SW 1271 (cell line): ENCODE results near the gene CCDC63.

Experiments
- DNase-seq, 2 experiments: peaks; one replicate each; lab custom pipeline; 2025; lab: John Stamatoyannopoulos, UW

CCDC63 gene

DNA sequence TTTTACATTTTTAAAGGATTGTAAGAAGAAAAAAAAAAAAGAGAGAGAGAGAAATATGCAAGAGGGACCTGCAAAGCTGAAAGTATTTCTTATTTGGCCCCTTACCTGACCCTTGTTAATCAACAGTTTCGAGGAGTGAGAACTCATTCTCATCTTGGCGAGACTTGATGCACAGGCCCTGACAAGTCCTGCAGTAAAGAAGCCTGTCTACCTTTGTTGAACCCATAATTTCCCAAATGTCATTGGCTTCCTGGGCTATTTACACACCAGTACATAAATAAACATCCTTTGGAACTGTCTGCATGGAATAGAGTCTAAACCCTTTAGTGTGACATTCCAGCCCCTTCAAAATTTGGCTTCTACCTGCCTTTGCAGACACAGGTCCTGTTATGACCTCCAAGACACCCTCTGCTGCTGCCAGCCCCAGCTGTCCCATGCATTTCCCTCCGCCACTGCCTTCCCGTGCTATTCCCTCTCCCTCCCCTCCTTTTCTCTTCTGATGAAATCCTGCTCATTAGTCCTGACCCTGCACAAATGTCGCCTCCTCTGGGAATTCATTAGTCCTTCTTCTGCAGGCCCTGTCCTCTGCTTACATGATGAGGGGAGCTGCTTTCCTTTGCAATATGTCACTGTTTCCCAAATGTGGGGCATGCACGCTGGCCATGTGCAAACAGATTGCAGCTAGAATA is 38.5 kb downstream of the CCDC63 start:
- DNase-seq, result no peak

GRCh38 chr12:110888256-110888991 is 41.6 kb downstream of the CCDC63 start:
- no peak for DNase-seq

DNA sequence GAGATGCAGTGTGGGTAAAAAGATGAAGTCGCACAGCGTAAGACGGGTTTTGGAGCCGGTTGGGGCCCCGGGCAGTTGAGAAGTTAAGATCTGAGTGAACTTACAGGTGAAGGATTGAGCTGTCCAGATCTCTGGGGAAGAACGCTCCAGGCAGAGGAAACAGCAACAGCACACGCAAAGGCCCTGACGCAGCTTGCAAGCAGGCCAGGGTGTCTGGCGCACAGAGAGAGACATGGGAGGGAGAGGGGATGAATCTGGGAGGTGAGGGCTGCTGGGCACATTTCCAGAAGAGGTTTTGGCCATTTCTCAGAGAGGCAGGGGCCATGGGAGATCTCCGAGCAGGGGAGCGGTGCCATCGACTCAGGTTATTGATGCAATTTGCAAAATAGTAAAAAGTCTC is 42.6 kb downstream of the CCDC63 start:
- no peak for DNase-seq

DNA sequence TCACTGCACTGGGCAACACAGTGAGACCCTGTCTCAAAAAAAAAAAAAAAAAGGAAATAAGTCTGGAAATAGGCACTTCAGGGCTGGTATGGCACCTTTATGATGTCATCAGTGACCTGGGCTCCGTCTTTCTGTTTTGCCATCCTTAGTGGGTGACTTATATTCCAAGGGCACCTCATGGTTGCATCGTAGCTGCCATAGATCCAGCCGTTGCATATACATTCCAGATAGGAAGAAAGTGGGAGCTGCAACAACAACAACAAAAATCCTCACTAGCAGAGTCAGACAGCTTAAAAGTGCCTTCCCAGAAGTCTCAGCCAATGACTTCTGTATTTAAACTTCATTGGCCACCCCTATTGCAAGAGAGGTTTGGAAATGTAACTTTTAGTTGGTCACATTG is 47.2 kb downstream of the CCDC63 start:
- no peak for DNase-seq

DNA sequence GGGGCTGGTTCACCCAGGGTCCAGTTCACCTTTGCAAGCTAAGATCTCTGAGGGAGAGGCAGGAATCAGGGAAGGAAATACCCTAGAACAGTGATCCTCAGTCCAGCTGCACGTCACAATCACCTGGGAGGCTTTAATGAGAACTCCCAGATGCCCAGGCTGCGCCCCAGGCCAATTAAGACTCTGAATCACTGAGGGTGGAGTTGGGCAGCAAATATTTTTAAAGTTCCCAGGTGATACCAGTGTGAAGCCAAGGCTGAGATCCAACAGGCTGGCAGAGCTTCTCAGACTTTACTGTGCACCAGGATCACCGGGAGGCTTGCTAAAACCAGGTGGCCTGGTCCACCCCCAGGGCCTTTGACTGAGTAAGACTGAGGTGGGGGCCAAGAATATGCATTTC is 49.8 kb downstream of the CCDC63 start:
- DNase-seq, result no peak

DNA sequence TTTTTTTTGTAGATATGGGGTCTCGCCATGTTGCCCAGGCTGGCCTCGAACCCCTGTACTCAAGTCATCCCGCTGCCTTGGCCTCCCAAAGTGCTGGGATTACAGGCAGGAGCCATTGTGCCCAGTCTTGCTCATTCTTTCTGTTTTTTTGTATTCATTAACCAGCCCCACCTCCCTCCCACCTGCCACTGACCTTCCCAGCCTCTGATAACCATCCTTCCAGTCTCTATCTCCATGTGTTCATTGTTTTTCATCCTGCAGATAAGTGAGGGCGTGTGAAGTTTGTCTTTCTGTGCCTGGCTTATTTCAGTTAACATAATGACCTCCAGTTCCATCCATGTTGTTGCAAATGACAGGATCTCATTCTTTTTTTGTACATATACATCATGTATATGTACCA is 54.6 kb downstream of the CCDC63 start:
- no peak for DNase-seq

GRCh38 chr12:110903511-110903910 is 56.7 kb downstream of the CCDC63 start:
- no peak for DNase-seq

GRCh38 chr12:110906083-110906482 is 59.3 kb downstream of the CCDC63 start:
- no peak for DNase-seq

DNA sequence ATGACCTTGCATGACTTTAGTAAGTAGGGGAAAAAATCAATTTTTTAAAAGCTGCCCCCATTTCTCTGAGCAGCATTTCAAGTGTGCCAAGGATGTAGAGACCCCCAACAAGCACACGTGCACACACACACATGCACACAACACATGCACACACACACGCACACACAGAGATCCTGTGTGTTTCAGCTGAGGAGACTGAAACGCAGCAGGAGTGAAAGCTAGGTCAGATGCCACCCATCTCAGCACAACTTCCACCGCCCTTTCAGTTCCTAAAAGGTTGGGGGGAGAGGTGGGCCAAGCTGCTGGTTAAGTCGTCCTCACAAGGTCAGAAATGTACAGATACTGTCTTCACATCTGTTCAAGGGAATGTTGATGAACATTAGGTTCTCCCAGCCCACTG is 59.7 kb downstream of the CCDC63 start:
- DNase-seq, result no peak

- no peak for DNase-seq
Measured at GRCh38 chr12:110906985-110907384, 60.2 kb downstream of the CCDC63 start.

GRCh38 chr12:110907583-110907982 is 60.8 kb downstream of the CCDC63 start:
- no peak for DNase-seq

GRCh38 chr12:110908377-110909152 is 61.8 kb downstream of the CCDC63 start:
- DNase-seq, result no peak

DNA sequence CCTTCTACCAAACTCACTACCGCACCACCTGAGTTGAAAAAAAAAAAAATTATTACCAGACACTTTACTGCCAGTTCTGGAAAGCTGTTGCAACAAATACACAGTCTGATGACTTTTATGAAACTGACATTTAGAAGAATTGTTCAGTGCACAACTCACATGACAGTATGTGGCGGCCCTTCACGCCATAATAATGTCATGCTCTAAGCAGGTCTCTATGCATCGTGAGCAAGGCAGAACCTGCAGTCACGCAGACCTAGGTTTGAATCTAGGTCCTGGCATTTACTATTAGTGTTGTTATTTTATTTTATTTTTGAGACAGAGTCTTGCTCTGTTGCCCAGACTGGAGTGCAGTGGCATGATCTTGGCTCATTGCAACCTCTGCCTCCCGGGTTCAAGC is 65.5 kb downstream of the CCDC63 start:
- DNase-seq, result no peak

DNA sequence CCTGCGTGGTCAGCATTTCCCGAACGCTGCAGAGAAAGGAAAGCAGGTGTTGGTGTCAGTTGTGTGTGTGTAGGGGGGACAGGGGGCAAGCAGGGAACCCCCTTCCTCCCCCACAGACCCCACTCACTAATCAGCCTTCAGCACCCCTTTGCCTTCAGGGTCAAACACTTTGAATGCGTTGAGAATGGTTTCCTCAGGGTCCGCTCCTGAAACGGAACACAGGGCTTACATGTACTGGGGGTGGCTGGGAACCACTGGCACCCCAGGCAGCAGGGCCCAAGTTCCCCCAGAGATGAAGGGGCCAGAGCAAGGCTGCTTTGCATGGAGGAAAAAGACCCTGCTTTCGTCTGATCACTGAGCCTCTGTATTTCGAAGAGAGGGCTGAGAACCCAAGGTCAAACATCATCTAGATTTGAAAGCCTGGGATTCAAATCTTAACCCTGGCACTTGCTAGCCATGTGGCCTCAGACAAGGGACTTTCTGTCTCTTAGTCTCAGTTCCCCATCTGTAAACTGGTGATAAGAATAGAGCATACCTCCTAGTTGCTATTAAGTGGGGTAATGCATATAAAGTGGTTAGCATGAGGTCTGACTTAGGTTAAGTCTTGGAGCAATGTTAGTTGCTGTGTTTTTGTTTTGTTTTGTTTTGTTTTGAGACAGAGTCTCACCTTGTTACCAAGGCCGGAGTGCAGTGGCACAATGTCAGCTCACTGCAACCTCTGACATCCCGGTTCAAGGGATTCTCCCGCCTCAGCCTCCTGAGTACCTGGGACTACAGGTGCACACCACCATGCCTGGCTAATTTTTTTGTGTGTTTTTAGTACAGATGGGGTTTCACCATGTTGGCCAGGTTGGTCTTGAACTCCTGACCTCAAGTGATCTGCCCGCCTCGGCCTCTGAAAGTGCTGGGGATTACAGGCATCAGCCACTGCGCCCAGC is 66.6 kb downstream of the CCDC63 start:
- DNase-seq, result no peak

DNA sequence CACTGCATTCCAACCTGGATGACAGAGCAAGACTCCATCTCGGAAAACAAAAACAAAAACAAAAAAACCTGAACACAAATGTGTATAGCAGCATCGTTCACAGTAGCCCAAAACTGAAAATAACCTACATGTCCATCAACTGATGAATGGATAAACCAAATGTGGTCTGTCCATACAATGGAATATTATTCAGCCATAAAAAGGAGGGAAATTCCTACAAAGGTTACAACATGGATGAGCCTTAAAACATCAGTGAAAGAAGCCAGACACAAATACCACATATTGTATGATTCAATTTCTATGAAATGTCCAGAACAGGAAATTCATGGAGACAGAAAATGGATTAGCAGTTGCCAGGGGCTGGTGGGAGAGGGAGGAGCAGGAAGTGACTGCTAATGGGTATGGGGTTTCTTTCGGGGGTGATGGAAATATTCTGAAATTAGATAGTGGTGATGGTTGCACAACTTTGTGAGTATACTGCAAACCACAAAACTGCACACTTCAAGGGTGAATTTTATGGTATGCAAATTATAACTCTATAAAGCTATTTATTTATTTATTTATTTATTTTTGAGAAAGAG is 69.6 kb downstream of the CCDC63 start:
- no peak for DNase-seq

DNA sequence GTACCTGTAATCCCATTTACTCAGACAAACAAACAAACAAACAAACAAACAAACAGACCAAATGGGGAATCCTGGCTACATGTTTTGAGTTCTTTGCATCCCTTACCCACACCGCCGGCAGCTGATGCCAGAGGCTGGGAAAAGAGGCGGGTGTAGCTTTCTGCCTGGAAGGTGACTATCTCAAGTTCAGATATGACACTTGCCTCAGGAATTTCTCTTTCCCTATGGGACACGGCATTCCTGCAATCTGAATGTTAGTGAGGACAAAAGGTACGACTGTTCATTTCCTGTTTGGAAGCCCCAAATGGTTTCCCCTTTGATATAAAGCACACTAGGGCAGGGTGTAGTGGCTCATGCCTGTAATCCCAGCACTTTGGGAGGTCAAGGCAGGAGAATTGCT is 70.7 kb downstream of the CCDC63 start:
- peak; percentile 76 to 91 for DNase-seq

DNA sequence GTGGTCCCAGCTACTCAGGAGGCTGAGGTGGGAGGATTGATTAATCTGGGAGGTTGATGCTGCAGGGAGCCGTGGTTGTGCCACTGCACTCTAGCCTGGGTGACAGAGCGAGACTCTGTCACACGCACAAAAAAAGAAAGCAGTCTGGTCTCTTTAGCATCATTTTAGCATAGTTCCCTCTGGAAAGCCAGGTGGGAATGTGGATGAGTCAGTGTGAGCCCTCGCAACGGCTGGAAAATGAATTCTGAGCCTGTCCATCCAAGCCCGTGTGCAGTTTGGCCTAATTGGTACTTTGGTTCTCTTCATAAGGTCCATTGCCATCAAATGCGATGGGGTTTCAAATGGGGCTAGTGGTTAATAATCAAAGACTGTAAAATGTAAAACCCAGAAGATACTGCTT is 71.2 kb downstream of the CCDC63 start:
- DNase-seq, result peak in 1 of 2 experiments; percentile 43

DNA sequence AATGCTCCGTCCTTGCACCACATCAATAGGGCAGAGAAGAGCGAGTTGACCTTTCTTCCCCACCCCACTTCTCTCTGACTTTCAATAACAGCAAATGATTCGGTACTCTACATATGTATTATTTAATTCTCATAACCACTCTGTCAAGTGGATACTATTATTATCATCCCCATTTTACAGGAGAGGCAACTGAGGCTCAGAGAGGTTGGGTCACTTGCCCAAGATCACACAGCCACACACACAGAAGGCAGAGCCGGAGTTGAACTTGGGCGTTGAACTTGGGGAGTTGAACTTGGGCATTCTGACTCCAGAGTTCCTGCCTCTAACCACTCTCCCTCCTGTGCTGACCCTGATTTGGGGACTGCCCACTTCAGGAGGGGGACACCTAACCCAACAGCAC is 72.9 kb downstream of the CCDC63 start:
- DNase-seq, result no peak

DNA sequence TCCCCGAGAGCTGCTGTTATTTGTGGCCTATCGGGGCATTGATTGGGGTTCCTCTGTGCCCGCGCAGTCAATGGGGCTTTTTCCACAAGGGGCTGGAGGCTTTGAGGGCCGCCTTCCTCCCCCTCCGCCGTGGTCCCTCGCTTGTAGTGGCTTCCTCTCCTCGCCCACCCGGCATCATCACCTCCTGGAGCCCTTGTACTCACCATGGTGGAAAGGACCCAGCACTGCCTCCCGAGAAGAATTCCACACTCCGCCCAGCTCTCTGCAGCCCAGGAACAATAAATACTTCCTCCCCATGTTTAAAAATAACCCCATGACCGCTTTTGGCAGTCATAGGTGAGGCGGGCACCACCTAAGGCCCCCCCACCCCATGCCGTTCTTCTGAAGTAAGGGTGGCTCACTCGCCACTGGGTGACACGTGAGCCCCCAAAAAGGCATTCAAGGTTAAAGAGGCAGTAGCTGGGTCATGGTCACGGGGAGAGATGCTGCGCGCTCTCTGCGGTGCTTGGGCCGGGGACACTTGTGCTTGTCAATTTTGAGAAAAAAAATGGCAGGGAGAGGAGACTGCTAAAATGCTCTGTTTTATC is 73.6 kb downstream of the CCDC63 start, which contains the start of gene MYL2:
TSS of gene MYL2 (minus strand) at position 256 of the 587 bp plus-strand sequence. CDS start at position 206, 50 bp downstream.
- DNase-seq, result no peak

DNA sequence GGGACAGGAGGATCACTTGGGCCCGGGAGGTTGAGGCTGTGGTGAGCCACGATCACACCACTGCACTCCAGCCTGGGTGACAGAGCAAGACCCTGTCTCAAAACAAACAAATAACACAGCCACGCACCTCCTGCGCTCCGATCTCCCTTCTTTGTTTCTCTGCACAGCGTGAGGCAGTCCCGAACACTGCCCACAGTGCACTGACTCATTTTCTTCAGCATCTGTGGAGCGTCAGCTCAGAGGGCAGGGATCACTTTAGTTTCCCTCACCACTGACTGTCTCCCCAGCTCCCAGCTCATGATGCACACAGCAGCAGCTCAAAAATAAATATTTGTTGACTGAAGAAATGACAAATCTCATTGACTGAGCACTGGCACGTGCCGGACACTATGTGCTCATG is 74.5 kb downstream of the CCDC63 start:
- no peak for DNase-seq

DNA sequence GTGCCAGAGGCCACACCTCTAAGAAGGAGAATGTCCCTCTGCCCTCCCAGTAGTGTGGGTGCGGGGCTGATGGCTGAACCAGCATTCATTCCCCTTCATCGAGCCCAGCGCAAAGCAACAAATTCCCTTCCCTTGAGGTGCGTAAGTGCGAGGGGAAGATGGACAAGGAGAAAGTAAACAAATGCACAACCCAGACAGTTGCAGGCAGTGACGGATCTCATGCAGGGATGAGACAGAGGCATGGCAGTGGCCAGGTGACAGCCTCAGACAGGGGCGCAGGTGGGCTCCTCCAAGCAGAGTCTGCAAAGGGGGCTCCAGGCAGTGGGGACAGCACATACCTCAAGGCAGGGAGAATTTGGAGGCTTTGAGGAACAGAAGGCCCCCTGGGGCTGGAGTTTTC is 75.9 kb downstream of the CCDC63 start:
- no peak for DNase-seq
